K562 (cell line): ENCODE measurements around the gene CAGE1. TPM values are rescaled to one million over a fixed set of nuclear protein-coding genes. Genes with fewer than 3 reads are reported as not detected.

Source experiments
- ATF1 ChIP-seq, 2 experiments: fragments of 450-650 bp in 1 of 2; IDR thresholded peaks; 2 replicates each; pipeline ENCODE4 v1.6.1; 2016; ENCODE audit warnings: missing compliant biosample characterization in 1 of 2, missing genetic modification characterization in 1 of 2
- BRF2 ChIP-seq: IDR thresholded peaks from 3 replicates; pipeline ENCODE4 v1.6.1; 2011; ENCODE audit warnings: borderline replicate concordance, mild to moderate bottlenecking; ENCODE audit not compliant: insufficient read length, insufficient read depth
- CREM ChIP-seq: IDR thresholded peaks from 2 replicates; pipeline ENCODE4 v1.6.1; 2014; ENCODE audit warnings: antibody characterized with exemption, low read depth
- ERF ChIP-seq: fragments of 450-650 bp; formaldehyde crosslinking; IDR thresholded peaks from 2 replicates; pipeline ENCODE4 v1.4.0; 2020; ENCODE audit warnings: mild to moderate bottlenecking, mixed read lengths
- GATAD2A ChIP-seq: fragments of 450-650 bp; IDR thresholded peaks from 2 replicates; pipeline ENCODE4 v1.6.1; 2017
- HEY1 ChIP-seq: fragments of 250-450 bp; sonication (Bioruptor Pico); IDR thresholded peaks from 2 replicates; pipeline ENCODE4 v1.5.0; 2020; ENCODE audit warnings: mild to moderate bottlenecking, moderate library complexity, borderline replicate concordance
- JUND ChIP-seq, 2 experiments: IDR thresholded peaks; 2 replicates in 1 of 2; 3 replicates in 1 of 2; pipeline ENCODE4 v1.6.1; 2011; ENCODE audit warnings: borderline replicate concordance in 2 of 2, low read depth in 2 of 2, low read length in 2 of 2, improper control_type of control experiment in 1 of 2, missing biosample characterization in 1 of 2, missing genetic modification characterization in 1 of 2, missing genetic modification reagents in 1 of 2
- MGA ChIP-seq: fragments of 450-650 bp; IDR thresholded peaks from 2 replicates; pipeline ENCODE4 v1.6.1; 2016; ENCODE audit warnings: mild to moderate bottlenecking, moderate library complexity
- MIER1 ChIP-seq: fragments of 450-650 bp; IDR thresholded peaks from 2 replicates; pipeline ENCODE4 v1.6.1; 2016; ENCODE audit warnings: antibody characterized with exemption, mild to moderate bottlenecking, low read depth
- NFATC3 ChIP-seq: fragments of 450-650 bp; IDR thresholded peaks from 2 replicates; pipeline ENCODE4 v1.6.1; 2017; ENCODE audit warnings: mild to moderate bottlenecking
- NFIX ChIP-seq: fragments of 250-450 bp; sonication (Bioruptor Pico); IDR thresholded peaks from 2 replicates; pipeline ENCODE4 v1.4.0; 2020; ENCODE audit warnings: low read depth, mild to moderate bottlenecking, moderate library complexity
- NR2F6 ChIP-seq: fragments of 450-650 bp; formaldehyde crosslinking; IDR thresholded peaks from 2 replicates; pipeline ENCODE4 v1.4.0; 2020; ENCODE audit warnings: mild to moderate bottlenecking
- NR3C1 ChIP-seq: sonication (generic); formaldehyde crosslinking; IDR thresholded peaks from 2 replicates; pipeline ENCODE4 v1.8.1; 2022; ENCODE audit warnings: missing genetic modification reagents
- POLR2A ChIP-seq: fragments of 450-650 bp; conservative IDR thresholded peaks from 2 replicates; pipeline ENCODE4 v1.6.1; 2016
- TAF15 ChIP-seq: fragments of 200-400 bp; formaldehyde crosslinking; IDR thresholded peaks from 2 replicates; pipeline ENCODE4 v1.6.1; 2017; ENCODE audit warnings: mild to moderate bottlenecking, low read depth, low read length, moderate library complexity
- polyA plus RNA-seq, 8 experiments: library from polyadenylated mRNA; depleted of rRNA in 4 of 8; stranded (reverse) in 5 of 8; unstranded in 3 of 8; fragments of >200 nt; fragmentation: Nextera tagmentation in 2 of 8; fragmentation: Illumina TruSeq in 1 of 8; extraction: Ambion mirVana in 2 of 8; extraction: Trizol in 1 of 8; gene quantifications; 2 replicates each; pipeline versions ENCODE4 v1.2.1 to v1.2.3, GENCODE V29; 2011 to 2014; ENCODE audit warnings: inconsistent platforms in 1 of 8, missing spikeins in 1 of 8
- total RNA-seq, 7 experiments: library from RNA; depleted of rRNA in 6 of 7; stranded (reverse); fragments of >200 nt in 6 of 7; fragmentation: Illumina TruSeq in 2 of 7; extraction: Trizol in 2 of 7; gene quantifications; 2 replicates each; pipeline versions ENCODE4 v1.2.1 to v1.2.3, GENCODE V29; 2011 to 2021; ENCODE audit warnings: low replicate concordance in 1 of 7
- TF ChIP-seq, protein P1 (sequence below): fragments of 250-450 bp; sonication (Bioruptor Pico); IDR thresholded peaks from 2 replicates; pipeline ENCODE4 v1.6.1; 2021; ENCODE audit warnings: mild to moderate bottlenecking

The CAGE1 gene
- total and polyA plus RNA-seq, 9 of the 15 experiments (the other 6 are each of a cell fraction or from before 2014, with no cell fraction given): 0.13 to 0.33 (median 0.18) TPM; not detected in 4

- TF ChIP-seq MGA (no peak), HEY1 (no peak), ATF1 (CRISPR knock-in tag; IDR thresholded peaks at IDR 0.05) (no peak), ATF1 (tag; IDR thresholded peaks at IDR 0.05) (peak; percentile 11; the same call in 1 of the 2 replicates), NFATC3 (no peak), CREM (no peak; the same call in 1 of the 2 replicates), NR3C1 (CRISPR knock-in tag) (no peak), GATAD2A (no peak), NR2F6 (CRISPR knock-in tag) (no peak), MIER1 (no peak), ERF (CRISPR knock-in tag) (no peak), BRF2 (no peak), NFIX (CRISPR knock-in tag) (no peak), POLR2A (no peak), JUND (IDR thresholded peaks at IDR 0.05; ENCODE audit: borderline replicate concordance, low read depth, low read length) (no peak), JUND (tag; IDR thresholded peaks at IDR 0.05; ENCODE audit: borderline replicate concordance, low read depth, low read length) (no peak), TAF15 (no peak)
- TF ChIP-seq, protein P1, sequence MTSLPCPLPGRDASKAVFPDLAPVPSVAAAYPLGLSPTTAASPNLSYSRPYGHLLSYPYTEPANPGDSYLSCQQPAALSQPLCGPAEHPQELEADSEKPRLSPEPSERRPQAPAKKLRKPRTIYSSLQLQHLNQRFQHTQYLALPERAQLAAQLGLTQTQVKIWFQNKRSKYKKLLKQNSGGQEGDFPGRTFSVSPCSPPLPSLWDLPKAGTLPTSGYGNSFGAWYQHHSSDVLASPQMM (CRISPR knock-in tag): no peak
Measured at GRCh38 chr6:7311917-7312615, 77.5 kb downstream of the CAGE1 start (continued).
